Epithelial cell of esophagus (primary cell): ENCODE data around the gene WDR35.

Experiments
- DNase-seq: peaks from one replicate; pipeline ENCODE4 v3.0.0; 2010; ENCODE audit warnings: low read depth
- H3K4me3 ChIP-seq: 2 replicates; pipeline ENCODE4 v1.5.1; 2011; ENCODE audit warnings: mild to moderate bottlenecking, low read length, control low read depth
- CTCF ChIP-seq: IDR thresholded peaks from 2 replicates; pipeline ENCODE4 v1.5.1; 2011; ENCODE audit warnings: low read depth, mild to moderate bottlenecking, low read length, control low read depth, inconsistent platforms; ENCODE audit not compliant: insufficient read depth; ENCODE audit errors: missing control alignments

Gene WDR35

GRCh38 chr2:19911808-19912509 lies 77.9 kb downstream of the WDR35 start:
- DNase-seq, result peak; percentile 93
- no peak overlapping the region for H3K4me3 ChIP-seq
- TF ChIP-seq CTCF, result no peak

- no peak for DNase-seq
- TF ChIP-seq CTCF, result no peak
- H3K4me3 ChIP-seq, result peak overlapping the region; percentile 93
Observed at GRCh38 chr2:19902216-19902740, 87.6 kb downstream of the WDR35 start.

- TF ChIP-seq CTCF, result no peak
- peak; percentile 95 for DNase-seq
Observed at GRCh38 chr2:19901442-19902215, 88.3 kb downstream of the WDR35 start, which contains the start of gene TTC32. TSS of gene TTC32 (minus strand) at chr2:19901983. CDS start at chr2:19901854, 129 bp downstream.

GRCh38 chr2:19900931-19901441 lies 88.9 kb downstream of the WDR35 start:
- DNase-seq, result peak; percentile 41
- peak overlapping the region; percentile 93 for H3K4me3 ChIP-seq
- TF ChIP-seq CTCF, result no peak

More at GRCh38 chr2:19901442-19902215, 88.3 kb downstream of the WDR35 start, which contains the start of gene TTC32:
- peak within 1 kb of the TSS; percentile 93 for H3K4me3 ChIP-seq

- DNase-seq, result peak; percentile 37
- peak overlapping the region; percentile 93 for H3K4me3 ChIP-seq
- TF ChIP-seq CTCF, result no peak
Observed at GRCh38 chr2:19899985-19900930, 89.6 kb downstream of the WDR35 start.
